HG03064 (cell line): Measurements from ENCODE around the gene SLC22A31.

Experiments
- ATAC-seq: cut with Tn5 transposase; IDR thresholded peaks from one replicate; pipeline ENCODE4 v1.9.1; 2021; ENCODE audit warnings: low read depth; ENCODE audit not compliant: unreplicated experiment

Gene SLC22A31

DNA sequence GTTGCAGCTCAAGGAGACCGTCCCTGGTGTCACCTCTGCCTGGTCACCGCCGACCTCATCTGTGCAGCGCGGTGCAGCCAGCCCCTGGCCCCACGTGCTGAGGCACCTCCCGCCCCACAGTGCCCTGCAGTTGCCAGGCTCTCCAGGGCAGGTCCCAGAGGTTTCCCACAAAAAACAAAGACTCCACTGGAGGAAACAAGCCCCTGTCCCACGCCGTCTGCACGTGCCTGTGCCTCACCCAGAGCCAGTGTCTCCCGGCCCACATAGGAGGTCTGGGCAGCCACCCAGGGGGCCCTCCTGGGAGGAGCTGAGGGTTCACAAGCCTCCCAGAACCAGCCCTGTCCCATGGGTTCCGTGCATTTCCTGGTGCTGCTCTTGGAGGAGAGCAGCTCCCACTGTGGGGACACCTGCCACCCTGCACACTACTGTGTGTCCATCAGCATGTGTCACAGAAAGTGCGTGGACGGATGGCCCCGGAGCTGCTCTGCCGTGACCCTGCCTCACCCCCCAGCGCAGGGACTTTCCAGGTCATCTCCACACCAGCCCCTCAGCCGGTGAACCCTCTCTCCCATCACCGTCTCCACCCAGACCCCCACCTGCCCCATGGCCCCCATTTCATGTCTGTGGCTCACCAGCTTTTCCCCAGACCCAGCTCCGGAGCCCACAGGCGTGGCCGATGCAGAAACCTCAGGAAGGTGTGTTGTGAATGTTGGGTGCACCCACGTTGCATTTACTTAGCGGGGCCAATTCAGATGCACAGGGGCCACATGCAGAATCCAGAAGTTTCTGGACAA lies 45.8 kb downstream of the SLC22A31 start:
- ATAC-seq, result no peak

- no peak for ATAC-seq
Observed at GRCh38 chr16:89153848-89154271, 46.5 kb downstream of the SLC22A31 start.

GRCh38 chr16:89152831-89153700 lies 47.3 kb downstream of the SLC22A31 start:
- ATAC-seq, result no peak

GRCh38 chr16:89150981-89151380 lies 49.4 kb downstream of the SLC22A31 start:
- no peak for ATAC-seq

- no peak for ATAC-seq
Observed at GRCh38 chr16:89150090-89150835, 50.1 kb downstream of the SLC22A31 start.

- ATAC-seq, result no peak
Observed at GRCh38 chr16:89149386-89149785, 51.0 kb downstream of the SLC22A31 start.

GRCh38 chr16:89147085-89147817 lies 53.1 kb downstream of the SLC22A31 start:
- ATAC-seq, result no peak

GRCh38 chr16:89146211-89147005 lies 53.9 kb downstream of the SLC22A31 start:
- ATAC-seq, result no peak
